Neural cell (in vitro differentiated cells): ENCODE measurements around the gene SPATA33. TPM values are rescaled to one million over a fixed set of nuclear protein-coding genes. Genes with fewer than 3 reads are reported as not detected.

Experiments
- H2AFZ ChIP-seq: fragments of 200-600, 300-800 bp; sonication (generic), shearing (Covaris generic); 2 replicates; pipeline ENCODE4 v1.6.0; 2014; ENCODE audit warnings: low read depth, mild to moderate bottlenecking, antibody characterized with exemption, low read length, moderate library complexity
- H3F3A ChIP-seq: fragments of 200-600 bp; shearing (Covaris generic); 2 replicates; pipeline ENCODE4 v1.6.1; 2016; ENCODE audit warnings: mild to moderate bottlenecking, moderate library complexity, mixed read lengths, antibody characterized with exemption, low read length; ENCODE audit not compliant: insufficient read depth, poor library complexity, severe bottlenecking
- H3K27ac ChIP-seq: fragments of 200-600, 300-800 bp; sonication (generic), shearing (Covaris generic); 2 replicates; pipeline ENCODE4 v1.5.1; 2014; ENCODE audit warnings: mild to moderate bottlenecking, low read length, moderate library complexity
- H3K27me3 ChIP-seq: fragments of 300-800, 200-600 bp; sonication (generic), shearing (Covaris generic); 2 replicates; pipeline ENCODE4 v1.6.0; 2014; ENCODE audit warnings: mild to moderate bottlenecking, low read depth, low read length, moderate library complexity; ENCODE audit not compliant: insufficient read depth
- H3K36me3 ChIP-seq: fragments of 300-800, 200-600 bp; sonication (generic), shearing (Covaris generic); 2 replicates; pipeline ENCODE4 v1.5.1; 2014; ENCODE audit warnings: mild to moderate bottlenecking, antibody characterized with exemption, low read length, moderate library complexity; ENCODE audit not compliant: insufficient read depth
- H3K4me2 ChIP-seq: fragments of 300-800, 200-600 bp; sonication (generic), shearing (Covaris generic); 2 replicates; pipeline ENCODE4 v1.6.0; 2014; ENCODE audit warnings: mild to moderate bottlenecking, low read length
- H3K4me3 ChIP-seq: fragments of 300-800, 200-600 bp; sonication (generic), shearing (Covaris generic); 2 replicates; pipeline ENCODE4 v1.5.1; 2014; ENCODE audit warnings: mild to moderate bottlenecking, low read length, moderate library complexity
- H3K79me2 ChIP-seq: fragments of 200-600 bp; shearing (Covaris generic); replicated peaks from 2 replicates; pipeline ENCODE4 v1.6.0; 2014; ENCODE audit warnings: mild to moderate bottlenecking, low read length, moderate library complexity; ENCODE audit not compliant: insufficient read depth
- H3K9ac ChIP-seq: fragments of 300-800, 200-600 bp; sonication (generic), shearing (Covaris generic); 2 replicates; pipeline ENCODE4 v1.6.1; 2016; ENCODE audit warnings: mild to moderate bottlenecking, low read length, mixed read lengths
- H3K9me2 ChIP-seq: fragments of 200-600 bp; shearing (Covaris generic); 2 replicates; pipeline ENCODE4 v1.6.1; 2016; ENCODE audit warnings: mild to moderate bottlenecking, low read length, mixed read lengths; ENCODE audit not compliant: insufficient read depth
- H3K9me3 ChIP-seq: fragments of 200-600, 300-800 bp; sonication (generic), shearing (Covaris generic); 2 replicates; pipeline ENCODE4 v1.6.1; 2016; ENCODE audit warnings: mild to moderate bottlenecking, mixed run types, low read length, moderate library complexity, mixed read lengths
- H4K20me1 ChIP-seq: fragments of 200-600 bp; shearing (Covaris generic); 2 replicates; pipeline ENCODE4 v1.6.1; 2016; ENCODE audit warnings: mild to moderate bottlenecking, mixed run types; ENCODE audit not compliant: insufficient read depth
- CTCF ChIP-seq: fragments of 450-650 bp; IDR thresholded peaks from 2 replicates; pipeline ENCODE4 v1.5.1; 2014; ENCODE audit warnings: antibody characterized with exemption, mild to moderate bottlenecking, moderate library complexity; ENCODE audit not compliant: poor library complexity, severe bottlenecking
- EP300 ChIP-seq: fragments of 450-650 bp; conservative IDR thresholded peaks from 2 replicates; pipeline ENCODE4 v1.6.1; 2014; ENCODE audit warnings: antibody characterized with exemption, mild to moderate bottlenecking, moderate library complexity; ENCODE audit not compliant: poor library complexity, severe bottlenecking
- EZH2 ChIP-seq: fragments of 200-600, 300-800 bp; shearing (Covaris generic), sonication (generic); IDR thresholded peaks from 2 replicates; pipeline ENCODE4 v1.6.1; 2014; ENCODE audit warnings: antibody characterized with exemption, low read length, borderline replicate concordance, mild to moderate bottlenecking; ENCODE audit not compliant: insufficient read depth, poor library complexity, severe bottlenecking
- MXI1 ChIP-seq: fragments of 450-650 bp; conservative IDR thresholded peaks from 2 replicates; pipeline ENCODE4 v1.6.1; 2014; ENCODE audit warnings: antibody characterized with exemption, mild to moderate bottlenecking; ENCODE audit not compliant: poor library complexity, severe bottlenecking
- POLR2AphosphoS5 ChIP-seq: IDR thresholded peaks from 2 replicates; pipeline ENCODE4 v1.6.1; 2012
- RAD21 ChIP-seq: fragments of 450-650 bp; conservative IDR thresholded peaks from 2 replicates; pipeline ENCODE4 v1.6.1; 2014; ENCODE audit warnings: antibody characterized with exemption, mild to moderate bottlenecking, moderate library complexity
- REST ChIP-seq: IDR thresholded peaks from 2 replicates; pipeline ENCODE4 v1.6.1; 2012; ENCODE audit warnings: borderline replicate concordance
- SMC3 ChIP-seq: fragments of 450-650 bp; conservative IDR thresholded peaks from 2 replicates; pipeline ENCODE4 v1.6.1; 2014; ENCODE audit warnings: antibody characterized with exemption, mild to moderate bottlenecking, moderate library complexity; ENCODE audit not compliant: poor library complexity
- TAF1 ChIP-seq: IDR thresholded peaks from 2 replicates; pipeline ENCODE4 v1.6.1; 2012; ENCODE audit warnings: low read depth
- polyA plus RNA-seq: library from polyadenylated mRNA; depleted of rRNA; stranded (reverse); fragments of >200 nt; gene quantifications from 2 replicates; pipeline ENCODE4 v1.2.3, GENCODE V29; 2014

The SPATA33 gene
- polyA plus RNA-seq, 1 donor from 2014 or later, result 16.0 TPM

GRCh38 chr16:89646270-89646669 is 11.4 kb upstream of the SPATA33 start:
- Histone ChIP-seq H3K4me2 (no peak overlapping the region), H3F3A (no peaks in the 10 kb centered on the region), H3K27ac (no peak overlapping the region), H3K79me2 (no peaks in the 10 kb centered on the region), H3K27me3 (no peaks in the 10 kb centered on the region), H2AFZ (no peak overlapping the region), H4K20me1 (no peaks in the 10 kb centered on the region), H3K9me2 (no peaks in the 10 kb centered on the region), H3K9me3 (no peaks in the 10 kb centered on the region), H3K9ac (no peak overlapping the region), H3K36me3 (no peaks in the 10 kb centered on the region), H3K4me3 (no peak overlapping the region)
- no peak for TF ChIP-seq RAD21
- no peak for TF ChIP-seq SMC3
- no peak for TF ChIP-seq EP300
- no peak for TF ChIP-seq EZH2
- TF ChIP-seq CTCF, result no peak
- TF ChIP-seq POLR2AphosphoS5, result no peak
- TF ChIP-seq REST, result no peak
- TF ChIP-seq MXI1, result no peak
- TF ChIP-seq TAF1, result no peak

- no peak overlapping the region for H3K4me2 ChIP-seq
- H3K27ac ChIP-seq, result no peak overlapping the region
- H3K79me2 ChIP-seq, result no peaks in the 10 kb centered on the region
- no peaks in the 10 kb centered on the region for H3F3A ChIP-seq
- TF ChIP-seq TAF1, result no peak
- no peak for TF ChIP-seq RAD21
- TF ChIP-seq MXI1, result no peak
- TF ChIP-seq CTCF, result no peak
- no peak for TF ChIP-seq EP300
- TF ChIP-seq POLR2AphosphoS5, result no peak
- TF ChIP-seq EZH2, result no peak
- no peaks in the 10 kb centered on the region for H3K9me3 ChIP-seq
- no peaks in the 10 kb centered on the region for H3K36me3 ChIP-seq
- H3K9ac ChIP-seq, result no peak overlapping the region
- no peaks in the 10 kb centered on the region for H3K9me2 ChIP-seq
- no peaks in the 10 kb centered on the region for H4K20me1 ChIP-seq
- no peak overlapping the region for H3K4me3 ChIP-seq
- no peaks in the 10 kb centered on the region for H3K27me3 ChIP-seq
- no peak overlapping the region for H2AFZ ChIP-seq
These were observed 10.7 kb upstream of the SPATA33 start for GRCh38 chr16:89646906-89647305.
